Measurements from ENCODE around the gene ZFP64.

DNA sequence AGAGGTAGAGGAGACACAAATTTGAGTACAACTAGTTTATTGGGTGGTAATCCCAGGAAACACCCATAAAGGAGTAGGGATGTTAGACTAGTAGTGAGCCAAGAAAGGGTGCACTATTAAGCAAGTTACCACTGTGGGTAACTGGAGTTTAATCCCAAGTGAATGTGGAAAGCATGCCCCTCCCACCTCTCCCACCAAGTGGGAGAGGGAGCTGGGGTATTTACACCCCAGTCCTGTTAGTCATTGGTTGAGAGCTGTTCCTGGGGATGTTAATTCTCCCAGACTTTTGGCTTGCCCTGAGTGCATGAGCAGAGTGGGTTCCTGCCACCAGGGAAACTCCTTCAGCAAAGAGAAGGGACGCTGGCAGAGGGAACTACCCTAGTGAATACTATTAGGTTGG lies 49.2 kb upstream of the ZFP64 start:
- TF ChIP-seq CTCF (conservative IDR thresholded peaks at IDR 0.05), result no peak
- TF ChIP-seq EZH2 (IDR thresholded peaks at IDR 0.05; ENCODE audit: low read depth), result no peak

Measured in PC-9 (cell line).